Naive thymus-derived CD4-positive, alpha-beta T cell (primary cell): ENCODE measurements around the gene CCDC8. TPM values are rescaled to one million over a fixed set of nuclear protein-coding genes. Genes with fewer than 3 reads are reported as not detected.

Source experiments
- ATAC-seq: fragments of 150-1000 bp; cut with Tn5 transposase; 2 replicates; pipeline ENCODE4 v1.10.0; 2021; ENCODE audit warnings: mild to moderate bottlenecking, moderate library complexity
- CTCF ChIA-PET: fragments of 350-600 bp; sonication (Branson Sonifier 250); formaldehyde crosslinking; loops from one replicate; lab custom pipeline; 2021; ENCODE audit warnings: antibody characterized with exemption; lab: Charles Lee
- POLR2A ChIA-PET: fragments of 350-600 bp; sonication (Branson Sonifier 250); formaldehyde crosslinking; loops from one replicate; lab custom pipeline; 2021; ENCODE audit warnings: antibody characterized with exemption, inconsistent platforms; lab: Charles Lee
- DNase-seq, 9 donors: peaks; one replicate each; pipeline versions ENCODE4 v3.0.0 to v3.0.0-alpha.2; 2020 to 2022; ENCODE audit warnings: mixed read lengths in 1 of 9
- H3K27ac ChIP-seq: one replicate; pipeline ENCODE4 v1.7.0; 2013; ENCODE audit warnings: mild to moderate bottlenecking, low read depth, low read length, moderate library complexity
- H3K27me3 ChIP-seq, 2 donors: one replicate each; pipeline ENCODE4 v1.7.0; 2013; ENCODE audit warnings: low read length in 2 of 2, mild to moderate bottlenecking in 2 of 2, moderate library complexity in 2 of 2; ENCODE audit not compliant: control insufficient read depth in 2 of 2, insufficient read depth in 2 of 2
- H3K36me3 ChIP-seq, 3 experiments: 1 replicate in 2 of 3; 2 replicates in 1 of 3; pipeline ENCODE4 v1.7.0; 2013; ENCODE audit warnings: low read length in 3 of 3, mild to moderate bottlenecking in 3 of 3, moderate library complexity in 1 of 3; ENCODE audit not compliant: insufficient read depth in 3 of 3, control insufficient read depth in 2 of 3
- H3K4me1 ChIP-seq, 2 donors: one replicate each; pipeline ENCODE4 v1.7.0; 2013; ENCODE audit warnings: low read length in 2 of 2, mild to moderate bottlenecking in 2 of 2, moderate library complexity in 1 of 2; ENCODE audit not compliant: control insufficient read depth in 2 of 2, insufficient read depth in 2 of 2
- H3K4me3 ChIP-seq: 2 replicates; pipeline ENCODE4 v1.7.0; 2013; ENCODE audit warnings: mild to moderate bottlenecking, low read length
- H3K9me3 ChIP-seq, 3 experiments: 1 replicate in 2 of 3; 2 replicates in 1 of 3; pipeline ENCODE4 v1.7.0; 2013; ENCODE audit warnings: low read length in 3 of 3; ENCODE audit not compliant: control insufficient read depth in 2 of 3
- H3K27ac Mint-ChIP-seq, 9 donors: one replicate each; pipeline ENCODE4 v1.8.0; 2020 to 2022; ENCODE audit warnings: mixed read lengths in 9 of 9, mild to moderate bottlenecking in 8 of 9, moderate library complexity in 5 of 9, inconsistent platforms in 2 of 9
- H3K27me3 Mint-ChIP-seq, 5 donors: one replicate each; pipeline ENCODE4 v1.8.0; 2021 to 2022; ENCODE audit warnings: mixed read lengths in 5 of 5, mild to moderate bottlenecking in 1 of 5
- H3K36me3 Mint-ChIP-seq, 5 donors: one replicate each; pipeline ENCODE4 v1.8.0; 2020 to 2022; ENCODE audit warnings: mixed read lengths in 5 of 5, mild to moderate bottlenecking in 3 of 5, inconsistent platforms in 1 of 5
- H3K4me1 Mint-ChIP-seq, 7 donors: one replicate each; pipeline ENCODE4 v1.8.0; 2020 to 2022; ENCODE audit warnings: mixed read lengths in 7 of 7, mild to moderate bottlenecking in 3 of 7, inconsistent platforms in 1 of 7
- H3K4me3 Mint-ChIP-seq, 10 donors: one replicate each; pipeline ENCODE4 v1.8.0; 2020 to 2022; ENCODE audit warnings: mild to moderate bottlenecking in 10 of 10, mixed read lengths in 10 of 10, moderate library complexity in 6 of 10, inconsistent platforms in 2 of 10
- H3K9me3 Mint-ChIP-seq, 11 donors: one replicate each; pipeline ENCODE4 v1.8.0; 2020 to 2022; ENCODE audit warnings: mixed read lengths in 11 of 11, mild to moderate bottlenecking in 4 of 11, inconsistent platforms in 1 of 11, moderate library complexity in 1 of 11
- intact Hi-C, 2 donors: fragments of 100-400 bp; cut with micrococcal nuclease; formaldehyde crosslinking; loops; one replicate each; pipeline ENCODE4 v1.15.1; 2023
- polyA plus RNA-seq, 2 donors: library from polyadenylated mRNA; unstranded; fragments of 300-500 nt; fragmentation: Illumina TruSeq; gene quantifications; one replicate each; pipeline ENCODE4 v1.2.3, GENCODE V29; 2021
- total RNA-seq, 6 experiments: library from RNA in 5 of 6; stranded (reverse) in 5 of 6; gene quantifications; 1 replicate in 5 of 6; 2 replicates in 1 of 6; pipeline ENCODE4 v1.2.3 and lab custom pipeline; 2021 to 2026

Gene CCDC8
- total and polyA plus RNA-seq, 7 experiments from 2014 or later, result not detected

- ChIA-PET CTCF (no interaction called here), POLR2A (no interaction called here)
- no peaks in the 10 kb centered on the region for H3K9me3 ChIP-seq
- Mint-ChIP-seq H3K4me1 (no peaks in the 10 kb centered on the region), H3K27me3 (peaks cover 10 to 41% (median 26%) of the 10 kb centered on the region in 5 donors), H3K27ac (no peak overlapping the region), H3K9me3 (peaks cover 0 to 10% (median 7%) of the 10 kb centered on the region in 11 donors), H3K4me3 (no peak overlapping the region), H3K36me3 (peaks cover 0 to 8% (median 3%) of the 10 kb centered on the region in 5 donors)
- H3K27me3 ChIP-seq, result no peaks in the 10 kb centered on the region
- intact Hi-C loops, result no loop called here
- no peaks in the 10 kb centered on the region for H3K4me1 ChIP-seq
- ATAC-seq, result no peak
- H3K36me3 ChIP-seq, result no peaks in the 10 kb centered on the region
- no peak overlapping the region for H3K4me3 ChIP-seq
- no peak overlapping the region for H3K27ac ChIP-seq
- no peak for DNase-seq
Observed at GRCh38 chr19:46453661-46454060, 40.3 kb upstream of the CCDC8 start.

GRCh38 chr19:46452186-46452585 lies 38.8 kb upstream of the CCDC8 start:
- H3K4me1 ChIP-seq, result no peaks in the 10 kb centered on the region
- CTCF ChIA-PET, result interaction anchor here (0.7 kb wide), 1 partner anchor 68 kb away, joined by 3 read pairs; no protein-coding TSS in a partner anchor
- Mint-ChIP-seq H3K27ac (no peak overlapping the region), H3K27me3 (peaks cover 7 to 32% (median 18%) of the 10 kb centered on the region in 5 donors), H3K36me3 (peaks cover 0 to 8% (median 3%) of the 10 kb centered on the region in 5 donors), H3K4me3 (no peak overlapping the region), H3K4me1 (no peaks in the 10 kb centered on the region), H3K9me3 (peaks cover 0 to 10% (median 7%) of the 10 kb centered on the region in 11 donors)
- ATAC-seq (no peak), DNase-seq (no peak)
- no peaks in the 10 kb centered on the region for H3K9me3 ChIP-seq
- no peaks in the 10 kb centered on the region for H3K27me3 ChIP-seq
- no peak overlapping the region for H3K27ac ChIP-seq
- no peaks in the 10 kb centered on the region for H3K36me3 ChIP-seq
- no peak overlapping the region for H3K4me3 ChIP-seq
- POLR2A ChIA-PET, result no interaction called here
- intact Hi-C loops, result no loop called here

GRCh38 chr19:46451352-46451751 lies 38.0 kb upstream of the CCDC8 start:
- Histone ChIP-seq H3K27me3 (no peaks in the 10 kb centered on the region), H3K4me1 (no peaks in the 10 kb centered on the region), H3K36me3 (no peaks in the 10 kb centered on the region), H3K27ac (no peak overlapping the region), H3K4me3 (no peak overlapping the region), H3K9me3 (no peaks in the 10 kb centered on the region)
- H3K27ac Mint-ChIP-seq, result no peak overlapping the region
- intact Hi-C loops, result no loop called here
- ChIA-PET POLR2A (no interaction called here), CTCF (interaction anchor here (0.6 to 0.7 kb wide), 2 partner anchors 55 to 67 kb away, joined by 3 to 5 read pairs; no protein-coding TSS in a partner anchor)
- no peak for DNase-seq
- H3K9me3 Mint-ChIP-seq, result peaks cover 0 to 10% (median 7%) of the 10 kb centered on the region in 11 donors
- peaks cover 4 to 28% (median 19%) of the 10 kb centered on the region in 5 donors for H3K27me3 Mint-ChIP-seq
- H3K36me3 Mint-ChIP-seq, result peaks cover 0 to 8% (median 3%) of the 10 kb centered on the region in 5 donors
- no peak overlapping the region for H3K4me3 Mint-ChIP-seq
- no peak for ATAC-seq
- no peaks in the 10 kb centered on the region for H3K4me1 Mint-ChIP-seq

- no peak overlapping the region for H3K4me3 ChIP-seq
- peaks cover 0 to 10% (median 7%) of the 10 kb centered on the region in 11 donors for H3K9me3 Mint-ChIP-seq
- H3K4me1 Mint-ChIP-seq, result no peaks in the 10 kb centered on the region
- intact Hi-C loops, result no loop called here
- H3K9me3 ChIP-seq, result no peaks in the 10 kb centered on the region
- no peak for DNase-seq
- H3K27ac Mint-ChIP-seq, result no peak overlapping the region
- POLR2A ChIA-PET, result no interaction called here
- peaks cover 5 to 25% (median 18%) of the 10 kb centered on the region in 5 donors for H3K27me3 Mint-ChIP-seq
- no peak overlapping the region for H3K4me3 Mint-ChIP-seq
- CTCF ChIA-PET, result interaction anchor here (0.6 kb wide), 1 partner anchor 54 kb away, joined by 5 read pairs; no protein-coding TSS in a partner anchor
- no peak for ATAC-seq
- H3K27me3 ChIP-seq, result no peaks in the 10 kb centered on the region
- H3K36me3 Mint-ChIP-seq, result peaks cover 0 to 8% (median 3%) of the 10 kb centered on the region in 5 donors
- no peaks in the 10 kb centered on the region for H3K4me1 ChIP-seq
- H3K36me3 ChIP-seq, result no peaks in the 10 kb centered on the region
- H3K27ac ChIP-seq, result no peak overlapping the region
Observed at GRCh38 chr19:46450737-46451136, 37.4 kb upstream of the CCDC8 start.

- H3K4me1 ChIP-seq, result no peaks in the 10 kb centered on the region
- H3K9me3 ChIP-seq, result no peaks in the 10 kb centered on the region
- ChIA-PET POLR2A (no interaction called here), CTCF (no interaction called here)
- H3K27ac ChIP-seq, result no peak overlapping the region
- DNase-seq (no peak), ATAC-seq (no peak)
- H3K27me3 ChIP-seq, result no peaks in the 10 kb centered on the region
- intact Hi-C loops, result no loop called here
- H3K9me3 Mint-ChIP-seq, result peaks cover 0 to 10% (median 7%) of the 10 kb centered on the region in 11 donors
- no peaks in the 10 kb centered on the region for H3K36me3 ChIP-seq
- no peak overlapping the region for H3K27ac Mint-ChIP-seq
- peaks cover 5 to 24% (median 8%) of the 10 kb centered on the region in 5 donors for H3K27me3 Mint-ChIP-seq
- no peak overlapping the region for H3K4me3 ChIP-seq
- peaks cover 0 to 8% (median 3%) of the 10 kb centered on the region in 5 donors for H3K36me3 Mint-ChIP-seq
- H3K4me3 Mint-ChIP-seq, result no peak overlapping the region
- no peaks in the 10 kb centered on the region for H3K4me1 Mint-ChIP-seq
Observed at GRCh38 chr19:46449228-46449627, 35.9 kb upstream of the CCDC8 start.

GRCh38 chr19:46448601-46449000 lies 35.2 kb upstream of the CCDC8 start:
- no peaks in the 10 kb centered on the region for H3K4me1 ChIP-seq
- peaks cover 0 to 8% (median 3%) of the 10 kb centered on the region in 5 donors for H3K36me3 Mint-ChIP-seq
- H3K4me1 Mint-ChIP-seq, result no peaks in the 10 kb centered on the region
- no peaks in the 10 kb centered on the region for H3K36me3 ChIP-seq
- H3K27me3 Mint-ChIP-seq, result peaks cover 5 to 24% (median 8%) of the 10 kb centered on the region in 5 donors
- peaks cover 0 to 10% (median 7%) of the 10 kb centered on the region in 11 donors for H3K9me3 Mint-ChIP-seq
- DNase-seq (no peak), ATAC-seq (no peak)
- no peak overlapping the region for H3K27ac ChIP-seq
- no peak overlapping the region for H3K4me3 Mint-ChIP-seq
- H3K27me3 ChIP-seq, result no peaks in the 10 kb centered on the region
- intact Hi-C loops, result no loop called here
- H3K27ac Mint-ChIP-seq, result no peak overlapping the region
- H3K9me3 ChIP-seq, result no peaks in the 10 kb centered on the region
- H3K4me3 ChIP-seq, result no peak overlapping the region
- CTCF ChIA-PET, result no interaction called here
- POLR2A ChIA-PET, result no interaction called here

GRCh38 chr19:46447824-46448223 lies 34.5 kb upstream of the CCDC8 start:
- no peak overlapping the region for H3K4me3 ChIP-seq
- no peaks in the 10 kb centered on the region for H3K27me3 ChIP-seq
- peaks cover 0 to 10% (median 7%) of the 10 kb centered on the region in 11 donors for H3K9me3 Mint-ChIP-seq
- H3K36me3 ChIP-seq, result no peaks in the 10 kb centered on the region
- H3K36me3 Mint-ChIP-seq, result peaks cover 0 to 8% (median 3%) of the 10 kb centered on the region in 5 donors
- peaks cover 0 to 5% (median 4%) of the 10 kb centered on the region in 7 donors for H3K4me1 Mint-ChIP-seq
- H3K27me3 Mint-ChIP-seq, result peaks cover 5 to 24% (median 8%) of the 10 kb centered on the region in 5 donors
- CTCF ChIA-PET, result no interaction called here
- intact Hi-C loops, result no loop called here
- POLR2A ChIA-PET, result no interaction called here
- H3K27ac ChIP-seq, result no peak overlapping the region
- H3K9me3 ChIP-seq, result no peaks in the 10 kb centered on the region
- no peak overlapping the region for H3K27ac Mint-ChIP-seq
- ATAC-seq (no peak), DNase-seq (no peak)
- H3K4me1 ChIP-seq, result no peaks in the 10 kb centered on the region
- H3K4me3 Mint-ChIP-seq, result no peak overlapping the region
